GM13976 (cell line): ENCODE data around the gene FOXN4.

Source experiments
- DNase-seq: peaks from one replicate; pipeline ENCODE4 v3.0.0; 2012; ENCODE audit warnings: low spot score
- CTCF ChIP-seq: IDR thresholded peaks from 2 replicates; pipeline ENCODE4 v1.5.1; 2012; ENCODE audit warnings: borderline replicate concordance, mild to moderate bottlenecking; ENCODE audit not compliant: insufficient read depth; ENCODE audit errors: extremely low read depth, missing control alignments, control extremely low read depth
- in situ Hi-C: fragments of 300-500 bp; cut with MboI; formaldehyde crosslinking; loops from one replicate; pipeline ENCODE4 v1.12.0; 2022; ENCODE audit warnings: low sequenced_read_pairs, mixed read lengths, inconsistent platforms; ENCODE audit not compliant: unreplicated experiment

FOXN4 gene

DNA sequence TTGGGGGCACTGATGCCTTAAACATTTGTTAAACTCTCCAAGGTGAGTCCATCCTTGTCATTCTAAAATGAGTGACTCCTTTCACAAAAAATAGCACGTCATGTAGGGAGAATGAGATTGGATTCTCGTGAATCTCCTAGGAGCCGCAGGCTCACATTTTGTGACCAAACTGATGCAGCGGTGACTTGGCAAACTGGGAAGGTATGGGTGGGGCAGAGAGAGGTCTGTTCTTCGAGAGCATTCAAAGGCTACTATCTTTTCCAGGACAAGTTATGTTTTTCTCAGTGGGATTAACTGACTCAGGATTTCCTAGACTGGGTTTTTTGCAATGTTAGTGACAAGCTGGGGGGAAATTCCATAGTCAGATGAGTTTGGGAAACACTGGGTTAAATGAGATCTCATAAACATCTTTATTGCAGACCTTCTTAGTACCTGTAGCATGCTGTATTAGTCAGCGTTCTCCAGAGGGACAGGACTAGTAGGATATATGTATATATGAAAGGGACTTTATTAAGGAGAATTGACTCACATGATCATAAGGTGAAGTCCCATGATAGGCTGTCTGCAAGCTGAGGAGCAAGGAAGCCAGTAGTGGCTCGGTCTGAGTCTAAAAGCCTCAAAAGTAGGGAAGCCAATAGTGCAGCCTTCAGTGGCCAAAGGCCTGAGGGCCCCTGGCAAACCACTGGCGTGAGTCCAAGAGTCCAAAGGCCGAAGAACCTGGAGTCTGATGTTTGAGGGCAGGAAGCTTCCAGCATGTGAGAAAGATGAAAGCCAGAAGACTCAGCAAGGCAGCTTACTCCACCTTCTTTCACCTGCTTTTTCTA, 61.0 kb downstream of the FOXN4 start:
- TF ChIP-seq CTCF, result no peak
- DNase-seq, result no peak
- in situ Hi-C loops, result no loop called here

- DNase-seq, result no peak
- TF ChIP-seq CTCF, result no peak
- in situ Hi-C loops, result no loop called here
Observed at GRCh38 chr12:109246221-109246620, 62.9 kb downstream of the FOXN4 start.

- in situ Hi-C loops, result no loop called here
- no peak for TF ChIP-seq CTCF
- no peak for DNase-seq
Observed at GRCh38 chr12:109244073-109244472, 65.0 kb downstream of the FOXN4 start.

DNA sequence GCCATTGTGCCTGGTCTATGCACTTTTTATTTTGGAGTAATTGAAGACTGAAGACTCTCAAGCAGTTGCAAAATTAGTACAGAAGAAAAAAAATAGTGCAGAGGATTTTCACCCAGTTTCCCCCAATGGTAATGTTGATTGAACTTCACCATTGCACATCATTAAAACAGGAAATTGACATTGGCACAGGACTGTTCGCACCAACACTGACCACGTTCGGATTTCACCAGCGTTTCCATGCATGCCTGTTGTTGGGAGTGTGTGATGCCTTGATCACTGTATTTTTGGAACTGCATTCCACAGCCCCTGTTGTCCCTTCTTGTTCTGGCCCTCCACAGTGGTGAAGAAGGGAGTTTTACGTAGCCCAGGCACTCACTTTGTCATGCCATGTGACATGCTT, 67.1 kb downstream of the FOXN4 start:
- no peak for TF ChIP-seq CTCF
- DNase-seq, result no peak
- in situ Hi-C loops, result no loop called here

DNA sequence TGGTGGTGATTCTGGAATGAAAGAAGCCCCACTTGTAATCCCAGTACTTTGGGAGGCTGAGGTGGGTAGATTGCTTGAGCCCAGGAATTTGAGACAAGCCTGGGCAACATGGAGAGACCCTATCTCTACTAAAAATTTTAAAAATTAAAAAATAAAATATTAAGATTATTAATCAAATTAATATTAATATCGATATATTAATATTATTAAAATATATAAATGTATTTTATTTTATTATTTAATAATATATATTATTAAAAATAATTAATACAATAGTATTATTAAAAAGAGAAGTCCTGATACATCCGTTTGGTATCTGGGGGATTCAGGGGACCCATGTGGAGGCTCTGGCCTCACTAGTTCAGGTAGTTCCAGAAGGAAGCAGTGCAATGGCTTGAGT, 68.7 kb downstream of the FOXN4 start:
- TF ChIP-seq CTCF, result no peak
- DNase-seq, result no peak
- in situ Hi-C loops, result no loop called here

DNA sequence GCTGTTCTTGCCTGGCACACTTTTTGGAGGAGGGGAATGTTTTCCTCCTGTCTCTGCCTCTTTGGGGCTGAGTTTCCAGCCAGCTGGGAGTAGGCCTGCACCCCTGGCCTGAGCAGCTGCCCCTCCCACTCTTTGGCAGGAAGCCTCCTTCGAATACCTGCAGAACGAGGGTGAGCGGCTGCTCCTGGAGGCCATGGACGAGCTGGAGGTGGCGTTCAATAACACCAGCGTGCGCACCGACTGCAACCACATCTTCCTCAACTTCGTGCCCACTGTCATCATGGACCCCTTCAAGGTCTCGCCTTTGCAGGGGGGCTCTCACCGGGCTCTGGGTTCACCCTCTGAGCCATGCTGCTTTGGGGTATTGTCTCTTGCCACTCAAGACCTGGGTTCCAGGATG, 69.4 kb downstream of the FOXN4 start:
- in situ Hi-C loops, result no loop called here
- no peak for TF ChIP-seq CTCF

More for the DNA sequence above, 69.4 kb downstream of the FOXN4 start:
- DNase-seq, result no peak
